Left cardiac atrium (tissue), 2 donors: ENCODE measurements around the gene MYLK2. TPM values are rescaled to one million over a fixed set of nuclear protein-coding genes. Genes with fewer than 3 reads are reported as not detected.

ENCODE experiments used
- total RNA-seq, 2 donors: library from RNA; stranded (reverse); fragmentation: NEBNext Ultra II Directional; extraction: Animal tissue kit (Norgen Biotek cat#: 25700); gene quantifications; one replicate each; pipeline ENCODE4 v1.2.1, GENCODE V29; 2021
- donor health status: DM: no; HTN: yes; CAD: no; lungs with severe emphysema.
- donor health status: DM: yes; HTN: yes; CAD: no.

Gene MYLK2
- total RNA-seq, 2 donors from 2014 or later: 0.55 TPM; not detected in 1

Other genes with a start within 250 kb of the MYLK2 start
- 100 to 1,000 TPM; 103 to 222 TPM for gene ID1, start 214.1 kb upstream of the MYLK2 start, total RNA-seq
- gene COX4I2, start 181.4 kb upstream of the MYLK2 start, total RNA-seq: 10 to 100 TPM; 11.4 to 12.6 TPM
- 10 to 100 TPM; 45.1 to 79.8 TPM for gene BCL2L1, start 96.5 kb upstream of the MYLK2 start, total RNA-seq
- gene TPX2, start 80.1 kb upstream of the MYLK2 start, total RNA-seq: 1 to 10 TPM in 1 of 2 donors, under 1 TPM in 1; 0.73 to 2.0 TPM
- gene FOXS1, start 26.2 kb downstream of the MYLK2 start, total RNA-seq: 1 to 10 TPM; 1.6 to 3.1 TPM
- 1 to 10 TPM; 4.2 to 5.7 TPM for gene DUSP15, start 51.2 kb downstream of the MYLK2 start, total RNA-seq
- under 1 TPM in 1 of 2 donors, not detected in 1; 0.13 TPM for gene TTLL9, start 51.3 kb downstream of the MYLK2 start, total RNA-seq
- gene PDRG1, start 132.7 kb downstream of the MYLK2 start, total RNA-seq: 1 to 10 TPM; 8.8 to 9.6 TPM
- gene XKR7, start 148.8 kb downstream of the MYLK2 start, total RNA-seq: not detected
- 1 to 10 TPM; 7.2 to 7.8 TPM for gene CCM2L, start 191.1 kb downstream of the MYLK2 start, total RNA-seq
- gene HCK, start 232.9 kb downstream of the MYLK2 start, total RNA-seq: 10 to 100 TPM; 11.1 to 14.1 TPM